Measurements from ENCODE around the gene ST7L.
A peak's percentile ranks its signal among the peaks of the same experiment; 100 is the strongest.

Gene ST7L

DNA sequence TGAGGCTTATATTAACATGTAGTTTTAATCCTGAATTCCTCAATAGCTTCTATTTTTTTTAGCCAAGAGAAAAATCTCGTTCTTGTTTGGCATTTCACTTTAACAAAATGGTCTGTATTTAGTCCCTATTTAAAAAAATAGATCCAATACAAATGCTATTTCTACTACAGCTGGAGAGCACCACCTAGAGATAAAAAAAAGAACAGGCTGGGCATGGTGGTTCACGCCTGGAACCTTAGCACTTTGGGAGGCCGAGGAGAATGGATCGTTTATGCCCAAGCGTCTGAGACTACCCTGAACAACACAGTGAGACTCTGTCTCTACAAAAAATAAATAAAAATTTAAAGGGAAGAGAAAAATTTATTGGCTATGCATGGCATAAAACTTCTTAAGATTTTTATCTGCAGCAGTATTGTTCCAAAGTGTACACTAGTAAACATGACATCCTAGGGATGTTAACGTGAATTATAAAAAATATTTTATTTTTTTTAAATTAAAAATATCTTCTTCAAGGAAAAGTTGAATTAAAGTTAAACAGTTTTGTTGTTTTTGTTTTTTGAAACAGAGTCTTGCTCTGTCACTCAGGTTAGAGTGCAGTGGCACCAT is 4.4 kb downstream of the ST7L start:
- DNase-seq: peak; percentile 55

GRCh38 chr1:112605633-112606327 is 13.2 kb downstream of the ST7L start:
- no peak for DNase-seq

- DNase-seq: no peak
These were observed 15.4 kb downstream of the ST7L start for GRCh38 chr1:112603541-112603940.

DNA sequence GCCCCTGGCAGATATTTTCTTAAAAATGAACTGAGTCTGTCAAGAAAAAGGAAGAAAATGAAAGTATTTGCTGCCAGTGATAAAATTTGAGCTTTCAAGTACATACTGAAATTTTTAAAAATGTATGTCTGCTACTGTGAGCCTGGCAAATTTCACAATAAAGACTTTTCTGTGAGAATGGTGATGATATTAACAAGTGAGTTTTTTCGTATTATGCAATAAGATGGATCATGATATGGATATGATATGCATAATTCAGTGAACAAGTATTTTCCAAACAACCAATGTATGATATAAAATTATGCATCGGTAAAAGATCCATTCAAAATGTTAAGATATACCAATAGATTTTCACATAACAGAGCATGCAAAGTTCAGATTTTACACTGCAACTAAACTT is 15.9 kb downstream of the ST7L start:
- DNase-seq: no peak

- DNase-seq: no peak
These were observed 19.5 kb downstream of the ST7L start for GRCh38 chr1:112599477-112599876.

DNA sequence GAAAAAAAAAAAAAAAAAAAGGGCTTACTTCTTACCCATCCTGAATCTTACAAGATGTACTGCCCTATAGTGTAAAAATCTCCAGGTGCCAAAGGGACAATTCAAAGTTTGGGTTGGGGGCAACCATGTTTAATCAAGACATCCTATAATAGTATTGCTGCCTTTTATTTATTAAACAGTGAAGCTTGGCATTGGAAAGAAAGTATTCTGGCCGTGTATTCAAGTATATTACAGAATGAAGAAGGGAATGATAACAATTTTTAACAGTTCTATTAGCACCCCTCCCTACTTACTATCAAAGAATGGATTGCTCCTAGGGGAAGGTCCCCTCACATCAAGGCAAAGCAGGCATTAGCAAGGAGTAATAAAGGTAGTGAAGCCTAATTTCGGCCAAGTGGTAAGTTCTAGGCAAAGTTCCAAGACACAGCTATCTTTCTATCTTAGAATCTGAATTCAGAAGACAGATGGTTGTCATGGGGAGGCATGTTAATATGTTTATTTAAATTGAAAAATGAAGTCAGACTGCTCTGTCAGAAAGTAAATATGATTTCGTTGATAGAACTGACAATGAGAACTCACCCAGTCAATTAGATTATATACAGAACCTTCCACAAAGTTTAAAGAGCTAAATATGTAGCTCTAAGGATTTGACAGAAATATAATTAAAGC is 24.6 kb downstream of the ST7L start:
- DNase-seq: no peak

DNA sequence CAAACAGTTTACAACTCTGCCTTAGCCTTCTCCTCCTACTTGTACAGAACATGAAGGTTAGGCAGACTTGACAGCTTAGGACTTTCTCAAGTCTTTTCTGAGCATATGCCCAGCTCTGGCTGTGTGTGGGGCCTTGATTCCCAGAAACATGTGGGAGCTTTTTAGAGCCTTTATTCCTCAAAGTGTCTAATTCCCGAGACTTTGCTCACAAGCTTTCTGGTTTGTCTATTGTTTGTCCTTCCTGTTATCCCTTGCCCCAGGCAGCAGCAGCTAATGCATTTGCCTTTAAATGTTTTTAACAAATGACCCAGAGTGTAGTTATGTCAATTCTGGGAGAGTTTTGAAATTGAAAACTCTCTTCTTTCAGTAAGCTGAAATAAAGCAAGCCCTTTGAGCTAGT is 29.2 kb downstream of the ST7L start:
- DNase-seq: no peak

DNA sequence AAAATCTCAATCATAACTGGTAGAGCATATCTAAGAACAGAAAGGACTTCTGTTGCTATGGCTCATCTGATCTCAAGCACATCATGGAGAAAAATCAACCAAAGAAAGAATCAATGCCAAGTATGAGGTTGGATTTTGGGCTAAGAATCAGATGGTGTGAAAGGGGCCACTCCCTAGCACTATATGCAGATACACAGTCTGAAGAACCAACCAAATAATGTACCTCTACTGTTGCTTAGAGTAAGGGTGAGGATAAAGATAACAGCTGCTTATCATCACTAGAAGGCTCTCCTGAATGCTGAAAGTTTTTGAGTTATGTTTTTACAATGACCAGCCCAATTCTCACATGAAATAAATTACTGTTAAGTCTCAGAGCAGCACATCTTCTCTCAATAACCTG is 35.6 kb downstream of the ST7L start:
- no peak for DNase-seq

GRCh38 chr1:112581586-112582192 is 37.3 kb downstream of the ST7L start:
- DNase-seq: no peak

- DNase-seq: no peak
These were observed 39.0 kb downstream of the ST7L start for GRCh38 chr1:112579801-112580510.

DNA sequence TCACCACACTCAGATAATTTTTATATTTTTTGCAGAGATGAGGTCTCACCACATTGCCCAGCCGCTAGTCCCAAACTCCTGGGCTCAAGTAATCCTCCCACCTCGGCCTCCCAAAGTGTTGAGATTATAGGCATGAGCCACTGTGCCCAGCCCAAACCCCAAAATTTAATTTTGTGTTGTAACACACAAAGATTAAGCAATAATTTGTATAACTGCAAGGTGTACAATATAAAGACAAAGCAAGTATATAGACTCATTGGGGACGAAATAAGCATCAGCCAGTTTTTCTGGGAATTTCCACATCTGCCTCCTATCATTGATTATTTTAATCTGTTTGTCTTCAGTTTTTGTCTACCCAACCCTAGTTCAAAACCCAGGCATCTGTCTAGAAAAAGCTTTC is 42.7 kb downstream of the ST7L start:
- DNase-seq: no peak

GRCh38 chr1:112575154-112575804 is 43.7 kb downstream of the ST7L start:
- DNase-seq: peak; percentile 94

- DNase-seq: no peak
These were observed 53.1 kb downstream of the ST7L start for GRCh38 chr1:112565800-112566199.

- DNase-seq: no peak
These were observed 54.9 kb downstream of the ST7L start for GRCh38 chr1:112564081-112564480.

DNA sequence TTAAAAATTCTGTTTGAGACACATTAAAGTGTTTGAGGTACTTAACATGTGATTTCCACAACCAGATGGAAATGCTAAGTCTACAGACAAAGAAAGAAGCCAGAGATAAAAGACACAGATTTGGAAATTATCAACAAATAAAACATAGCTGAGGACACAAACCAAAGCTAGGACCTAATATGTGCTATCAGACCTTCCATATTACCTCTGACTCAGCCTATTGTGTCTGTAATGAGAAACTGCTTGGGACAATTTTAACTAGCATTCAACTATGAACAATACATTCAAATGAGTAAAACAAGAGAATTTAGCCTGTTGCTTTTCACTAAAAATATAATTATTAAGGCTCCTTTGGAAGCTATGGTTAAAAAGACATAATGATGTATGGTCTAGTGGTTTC is 55.6 kb downstream of the ST7L start:
- no peak for DNase-seq

DNA sequence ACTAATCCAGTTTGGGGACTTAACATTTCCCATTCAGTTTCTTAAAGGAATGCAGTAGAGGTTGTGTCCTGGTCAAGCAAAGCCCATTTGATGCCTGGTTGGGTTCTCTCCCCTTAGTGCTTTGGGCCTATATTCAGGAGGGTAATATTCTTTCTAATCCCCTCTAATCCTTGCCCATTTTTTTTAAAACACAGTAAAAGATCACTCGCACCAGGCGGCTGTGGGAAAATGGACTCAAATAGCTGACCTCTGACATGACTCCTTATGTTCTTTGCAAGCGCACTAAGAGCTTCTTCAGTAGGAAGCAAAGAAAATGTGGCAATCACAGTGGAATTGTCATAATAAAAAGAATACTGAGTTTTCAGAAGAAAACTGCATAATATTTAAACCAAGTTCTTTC is 60.3 kb downstream of the ST7L start:
- DNase-seq: no peak

GRCh38 chr1:112557385-112557784 is 61.6 kb downstream of the ST7L start:
- no peak for DNase-seq

GRCh38 chr1:112554411-112554810 is 64.5 kb downstream of the ST7L start:
- no peak for DNase-seq

GRCh38 chr1:112549590-112549989 is 69.4 kb downstream of the ST7L start:
- no peak for DNase-seq

- no peak for DNase-seq
These were observed 70.4 kb downstream of the ST7L start for GRCh38 chr1:112548547-112548946.

GRCh38 chr1:112546076-112546475 is 72.9 kb downstream of the ST7L start:
- no peak for DNase-seq

- DNase-seq: peak; percentile 71
These were observed 74.2 kb downstream of the ST7L start for GRCh38 chr1:112544751-112545150.
